GM21526 (cell line): ENCODE results near the gene SOX8.
"Not testable (repeated sequence)": the region's sequence is repeated elsewhere in the genome, so short reads cannot be mapped to it uniquely, and the experiment has no call there.

Experiments
- ATAC-seq: cut with Tn5 transposase; IDR thresholded peaks from one replicate; pipeline ENCODE4 v1.9.1; 2021; ENCODE audit warnings: moderate library complexity; ENCODE audit not compliant: unreplicated experiment, low FRiP score

The SOX8 gene

GRCh38 chr16:981695-982144, at the start of gene SOX8:
TSS of gene SOX8 (plus strand) at chr16:981770. CDS start at chr16:981923, 153 bp downstream.
- no peak for ATAC-seq

GRCh38 chr16:932831-933330, 48.7 kb upstream of the SOX8 start:
- ATAC-seq, result no peak

GRCh38 chr16:933581-933980, 48.0 kb upstream of the SOX8 start:
- no peak for ATAC-seq

- no peak for ATAC-seq
These were observed 47.4 kb upstream of the SOX8 start for GRCh38 chr16:934178-934577.

- no peak for ATAC-seq
These were observed 45.9 kb upstream of the SOX8 start for GRCh38 chr16:935684-936083.

GRCh38 chr16:937311-937710, 44.3 kb upstream of the SOX8 start:
- ATAC-seq, result no peak

GRCh38 chr16:937723-938122, 43.8 kb upstream of the SOX8 start:
- ATAC-seq, result no peak

GRCh38 chr16:938136-938535, 43.4 kb upstream of the SOX8 start:
- ATAC-seq, result no peak

GRCh38 chr16:938752-939151, 42.8 kb upstream of the SOX8 start:
- no peak for ATAC-seq

- no peak for ATAC-seq
These were observed 42.3 kb upstream of the SOX8 start for GRCh38 chr16:939311-939710.

- no peak for ATAC-seq
These were observed 41.6 kb upstream of the SOX8 start for GRCh38 chr16:939941-940340.

- ATAC-seq, result no peak
These were observed 39.0 kb upstream of the SOX8 start for GRCh38 chr16:942436-943060.

GRCh38 chr16:943971-944370, 37.6 kb upstream of the SOX8 start:
- ATAC-seq, result no peak

GRCh38 chr16:945271-946047, 36.1 kb upstream of the SOX8 start:
- no peak for ATAC-seq

GRCh38 chr16:946048-946395, 35.5 kb upstream of the SOX8 start:
- ATAC-seq, result no peak

GRCh38 chr16:947255-947921, 34.2 kb upstream of the SOX8 start:
- no peak for ATAC-seq

GRCh38 chr16:947922-948303, 33.7 kb upstream of the SOX8 start:
- ATAC-seq, result not testable (repeated sequence)

- not testable (repeated sequence) for ATAC-seq
These were observed 32.8 kb upstream of the SOX8 start for GRCh38 chr16:948767-949166.

GRCh38 chr16:950733-951573, 30.6 kb upstream of the SOX8 start:
- not testable (repeated sequence) for ATAC-seq

GRCh38 chr16:951660-952301, 29.8 kb upstream of the SOX8 start:
- ATAC-seq, result no peak
